A673 (cell line): ENCODE measurements around the gene SLC35F1. TPM values are rescaled to one million over a fixed set of nuclear protein-coding genes. Genes with fewer than 3 reads are reported as not detected.

Experiments
- BruUV-seq: library from RNA; stranded (reverse); fragments of 400-500 nt; replicated peaks from 2 replicates; lab custom pipeline; 2021; lab: Mats Ljungman, UMichigan
- CTCF ChIA-PET: fragments of 300-600 bp; sonication (Branson Sonifier 250); formaldehyde crosslinking; loops from one replicate; lab custom pipeline; 2022; ENCODE audit warnings: antibody characterized with exemption; lab: Charles Lee
- POLR2A ChIA-PET: fragments of 300-600 bp; sonication (Branson Sonifier 250); formaldehyde crosslinking; loops from one replicate; lab custom pipeline; 2022; ENCODE audit warnings: antibody characterized with exemption; ENCODE audit not compliant: low non-redundant PET; lab: Charles Lee
- DNase-seq: peaks from one replicate; pipeline ENCODE4 v3.0.0-alpha.2; 2015; ENCODE audit warnings: low spot score
- H3K27ac ChIP-seq: fragments of 200-600 bp; sonication (generic); 2 replicates; pipeline ENCODE4 v1.5.1; 2016; ENCODE audit warnings: mixed run types, low read depth, mild to moderate bottlenecking, mixed read lengths, antibody characterized with exemption, low read length; ENCODE audit not compliant: poor library complexity, severe bottlenecking
- H3K27me3 ChIP-seq: fragments of 200-600 bp; sonication (generic); replicated peaks from 2 replicates; pipeline ENCODE4 v1.6.1; 2017; ENCODE audit warnings: mixed run types, low read depth, mild to moderate bottlenecking, mixed read lengths, antibody characterized with exemption, low read length; ENCODE audit not compliant: insufficient read depth, poor library complexity
- H3K36me3 ChIP-seq: fragments of 200-600 bp; sonication (generic); 2 replicates; pipeline ENCODE4 v1.6.1; 2016; ENCODE audit warnings: mixed run types, mild to moderate bottlenecking, mixed read lengths, antibody characterized with exemption, low read length; ENCODE audit not compliant: insufficient read depth, poor library complexity, severe bottlenecking
- H3K4me1 ChIP-seq: fragments of 200-600 bp; sonication (generic); 2 replicates; pipeline ENCODE4 v1.6.1; 2017; ENCODE audit warnings: mixed run types, mild to moderate bottlenecking, mixed read lengths, antibody characterized with exemption, low read length; ENCODE audit not compliant: insufficient read depth, poor library complexity, severe bottlenecking
- H3K4me3 ChIP-seq: fragments of 200-600 bp; sonication (generic); 2 replicates; pipeline ENCODE4 v1.5.1; 2016; ENCODE audit warnings: low read depth, mixed run types, mild to moderate bottlenecking, mixed read lengths, low read length; ENCODE audit not compliant: poor library complexity, severe bottlenecking
- H3K9me3 ChIP-seq: fragments of 200-600 bp; sonication (generic); 2 replicates; pipeline ENCODE4 v1.6.1; 2016; ENCODE audit warnings: mixed run types, low read depth, mild to moderate bottlenecking, mixed read lengths, antibody characterized with exemption, low read length; ENCODE audit not compliant: poor library complexity, severe bottlenecking
- CTCF ChIP-seq: fragments of 300-800, 200-600 bp; sonication (generic); conservative IDR thresholded peaks from 2 replicates; pipeline ENCODE4 v1.5.1; 2017; ENCODE audit warnings: low read depth, mild to moderate bottlenecking, antibody characterized with exemption, low read length, moderate library complexity, mixed read lengths
- EZH2 ChIP-seq: fragments of 200-600 bp; sonication (generic); IDR thresholded peaks from 2 replicates; pipeline ENCODE4 v1.6.1; 2017; ENCODE audit warnings: borderline replicate concordance, low read depth, mild to moderate bottlenecking, mixed read lengths, antibody characterized with exemption, low read length; ENCODE audit not compliant: poor library complexity, severe bottlenecking
- intact Hi-C: fragments of 100-400 bp; cut with micrococcal nuclease; formaldehyde crosslinking; loops from one replicate; pipeline ENCODE4 v1.10.0; 2022; ENCODE audit not compliant: unreplicated experiment
- total RNA-seq: library from RNA; stranded (reverse); gene quantifications from 2 replicates; pipeline ENCODE4 v1.2.3, GENCODE V29; 2021

Gene SLC35F1
- total RNA-seq, 1 experiment from 2014 or later, result 5.3 TPM

GRCh38 chr6:117916483-117916882, 9.4 kb downstream of the SLC35F1 start:
- Histone ChIP-seq H3K27ac (no peak overlapping the region), H3K36me3 (no peaks in the 10 kb centered on the region), H3K4me3 (no peak overlapping the region), H3K4me1 (no peaks in the 10 kb centered on the region), H3K27me3 (peaks cover 20% of the 10 kb centered on the region), H3K9me3 (no peaks in the 10 kb centered on the region)
- CTCF ChIA-PET, result no interaction called here
- no TSS peak for BruUV-seq
- DNase-seq, result no peak
- TF ChIP-seq CTCF, result no peak
- no peak for TF ChIP-seq EZH2
- intact Hi-C loops, result no loop called here
- POLR2A ChIA-PET, result interaction anchor here (0.6 kb wide), 1 partner anchor 11 kb away, joined by 3 read pairs; no protein-coding TSS in a partner anchor

- no TSS peak for BruUV-seq
- intact Hi-C loops, result no loop called here
- no peak for DNase-seq
- H3K27me3 ChIP-seq, result peaks cover 20% of the 10 kb centered on the region
- ChIA-PET POLR2A (no interaction called here), CTCF (no interaction called here)
- TF ChIP-seq EZH2 (no peak), CTCF (no peak)
- no peaks in the 10 kb centered on the region for H3K36me3 ChIP-seq
- H3K9me3 ChIP-seq, result no peaks in the 10 kb centered on the region
- no peak overlapping the region for H3K27ac ChIP-seq
- no peaks in the 10 kb centered on the region for H3K4me1 ChIP-seq
- no peak overlapping the region for H3K4me3 ChIP-seq
Observed at GRCh38 chr6:117917176-117917575, 10.1 kb downstream of the SLC35F1 start.

- POLR2A ChIA-PET, result no interaction called here
- Histone ChIP-seq H3K4me1 (no peaks in the 10 kb centered on the region), H3K27ac (no peak overlapping the region), H3K4me3 (no peak overlapping the region), H3K27me3 (peaks cover 20% of the 10 kb centered on the region), H3K36me3 (no peaks in the 10 kb centered on the region), H3K9me3 (no peaks in the 10 kb centered on the region)
- DNase-seq, result peak; percentile 21
- CTCF ChIA-PET, result no interaction called here
- no TSS peak for BruUV-seq
- TF ChIP-seq CTCF (peak; percentile 32), EZH2 (no peak)
- intact Hi-C loops, result no loop called here
Observed at GRCh38 chr6:117918454-117918853, 11.4 kb downstream of the SLC35F1 start.
